GM19240 (cell line): ENCODE results near the gene ZNF81.
"Not testable (repeated sequence)": the region's sequence is repeated elsewhere in the genome, so short reads cannot be mapped to it uniquely, and the experiment has no call there.

ENCODE experiments used
- DNase-seq: peaks from one replicate; pipeline ENCODE4 v3.0.0; 2011; ENCODE audit warnings: low spot score; ENCODE audit not compliant: insufficient read length

ZNF81 gene

GRCh38 chrX:47836164-47837072 is at the start of gene ZNF81:
Gene ZNF81, plus strand, starts transcription at chrX:47836902. Its CDS starts 9,366 bp downstream, at chrX:47846268.
- DNase-seq = peak; percentile 47

GRCh38 chrX:47796433-47796906 is 40.2 kb upstream of the ZNF81 start:
- no peak for DNase-seq

- DNase-seq = no peak
These were observed 39.6 kb upstream of the ZNF81 start for GRCh38 chrX:47797084-47797483.

- DNase-seq = no peak
These were observed 37.8 kb upstream of the ZNF81 start for GRCh38 chrX:47798861-47799260.

GRCh38 chrX:47802589-47802988 is 34.1 kb upstream of the ZNF81 start:
- DNase-seq = no peak

GRCh38 chrX:47803103-47803502 is 33.6 kb upstream of the ZNF81 start:
- DNase-seq = not testable (repeated sequence)

GRCh38 chrX:47804315-47804714 is 32.4 kb upstream of the ZNF81 start:
- DNase-seq = no peak

GRCh38 chrX:47805844-47806243 is 30.9 kb upstream of the ZNF81 start:
- not testable (repeated sequence) for DNase-seq

- DNase-seq = not testable (repeated sequence)
These were observed 30.1 kb upstream of the ZNF81 start for GRCh38 chrX:47806415-47807271.

- DNase-seq = not testable (repeated sequence)
These were observed 29.5 kb upstream of the ZNF81 start for GRCh38 chrX:47807272-47807538.

- no peak for DNase-seq
These were observed 29.2 kb upstream of the ZNF81 start for GRCh38 chrX:47807548-47807947.

- DNase-seq = no peak
These were observed 27.6 kb upstream of the ZNF81 start for GRCh38 chrX:47808904-47809788.

GRCh38 chrX:47814851-47815250 is 21.9 kb upstream of the ZNF81 start:
- DNase-seq = no peak

- DNase-seq = no peak
These were observed 20.5 kb upstream of the ZNF81 start for GRCh38 chrX:47815901-47816845.

- DNase-seq = no peak
These were observed 19.3 kb upstream of the ZNF81 start for GRCh38 chrX:47817421-47817820.

- DNase-seq = no peak
These were observed 18.8 kb upstream of the ZNF81 start for GRCh38 chrX:47817897-47818296.

- DNase-seq = no peak
These were observed 7.7 kb upstream of the ZNF81 start for GRCh38 chrX:47828984-47829383.

- peak; percentile 24 for DNase-seq
These were observed 4.9 kb upstream of the ZNF81 start for GRCh38 chrX:47831788-47832187.

GRCh38 chrX:47838361-47838760 is 1.7 kb downstream of the ZNF81 start:
- DNase-seq = no peak

GRCh38 chrX:47840111-47840510 is 3.4 kb downstream of the ZNF81 start:
- no peak for DNase-seq
